ENCODE data around the gene MYBPC1. TPM values are rescaled to one million over a fixed set of nuclear protein-coding genes. Genes with fewer than 3 reads are reported as not detected.

Gene MYBPC1
- total RNA-seq, 1 experiment from 2014 or later = 0.49 TPM

DNA sequence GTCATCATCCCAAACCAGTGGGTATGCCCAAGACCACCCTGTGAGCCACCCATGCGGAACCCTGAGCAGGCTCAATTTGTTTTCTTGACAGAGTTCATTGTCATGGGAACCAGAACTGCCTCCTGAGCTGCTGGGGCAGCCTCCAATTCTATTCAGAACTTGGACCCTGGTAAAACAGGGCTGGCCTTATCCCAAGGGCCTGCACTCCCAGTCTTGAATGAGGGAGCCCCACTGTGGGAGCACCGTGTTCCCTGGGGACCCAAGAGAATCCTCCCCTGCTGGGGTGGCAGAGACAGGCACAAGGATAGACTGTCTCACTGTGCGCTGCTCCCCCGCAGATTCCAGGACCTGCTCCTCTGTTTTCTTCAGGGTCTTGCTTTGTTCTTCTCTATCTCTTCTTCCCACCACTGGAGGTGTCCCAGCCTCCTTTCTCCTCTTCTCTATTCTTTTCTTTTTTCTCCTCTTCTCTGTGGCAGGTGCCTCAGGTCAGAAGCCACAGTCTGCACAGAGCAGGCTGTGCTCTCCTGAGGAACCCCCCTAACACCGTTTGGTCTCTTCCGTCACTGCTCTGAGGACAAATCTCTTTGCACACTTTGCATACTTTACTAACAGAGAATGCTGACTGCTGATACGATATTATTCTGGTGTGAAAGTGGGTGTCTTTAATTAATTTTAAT is 71.4 kb downstream of the MYBPC1 start:
- DNase-seq (ENCODE audit: low spot score) = no peak
- no TSS peak for BruUV-seq (replicated peaks)
- Histone ChIP-seq H3K9me3 (ENCODE audit: low read depth, low read length, poor library complexity, severe bottlenecking) (no peaks in the 10 kb centered on the region), H3K4me1 (ENCODE audit: insufficient read depth, low read length, poor library complexity, severe bottlenecking) (no peaks in the 10 kb centered on the region), H3K27ac (ENCODE audit: low read depth, low read length, poor library complexity, severe bottlenecking) (no peak overlapping the region), H3K36me3 (ENCODE audit: insufficient read depth, low read length, poor library complexity, severe bottlenecking) (no peaks in the 10 kb centered on the region), H3K4me3 (ENCODE audit: low read depth, low read length, poor library complexity, severe bottlenecking) (no peak overlapping the region), H3K27me3 (replicated peaks; ENCODE audit: insufficient read depth, low read depth, low read length, poor library complexity) (no peaks in the 10 kb centered on the region)
- POLR2A ChIA-PET (ENCODE audit: low non-redundant PET) = no interaction called here
- CTCF ChIA-PET = interaction anchor here (0.6 kb wide), 1 partner anchor 1213 kb away, joined by 3 read pairs; no protein-coding TSS in a partner anchor
- TF ChIP-seq, protein P1, sequence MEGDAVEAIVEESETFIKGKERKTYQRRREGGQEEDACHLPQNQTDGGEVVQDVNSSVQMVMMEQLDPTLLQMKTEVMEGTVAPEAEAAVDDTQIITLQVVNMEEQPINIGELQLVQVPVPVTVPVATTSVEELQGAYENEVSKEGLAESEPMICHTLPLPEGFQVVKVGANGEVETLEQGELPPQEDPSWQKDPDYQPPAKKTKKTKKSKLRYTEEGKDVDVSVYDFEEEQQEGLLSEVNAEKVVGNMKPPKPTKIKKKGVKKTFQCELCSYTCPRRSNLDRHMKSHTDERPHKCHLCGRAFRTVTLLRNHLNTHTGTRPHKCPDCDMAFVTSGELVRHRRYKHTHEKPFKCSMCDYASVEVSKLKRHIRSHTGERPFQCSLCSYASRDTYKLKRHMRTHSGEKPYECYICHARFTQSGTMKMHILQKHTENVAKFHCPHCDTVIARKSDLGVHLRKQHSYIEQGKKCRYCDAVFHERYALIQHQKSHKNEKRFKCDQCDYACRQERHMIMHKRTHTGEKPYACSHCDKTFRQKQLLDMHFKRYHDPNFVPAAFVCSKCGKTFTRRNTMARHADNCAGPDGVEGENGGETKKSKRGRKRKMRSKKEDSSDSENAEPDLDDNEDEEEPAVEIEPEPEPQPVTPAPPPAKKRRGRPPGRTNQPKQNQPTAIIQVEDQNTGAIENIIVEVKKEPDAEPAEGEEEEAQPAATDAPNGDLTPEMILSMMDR (conservative IDR thresholded peaks at IDR 0.05; ENCODE audit: low read depth, low read length) = no peak
- TF ChIP-seq EZH2 (IDR thresholded peaks at IDR 0.05; ENCODE audit: borderline replicate concordance, low read depth, low read length, poor library complexity, severe bottlenecking) = no peak
- intact Hi-C loops (cut with micrococcal nuclease; ENCODE audit: unreplicated experiment) = loop anchor here (5.0 kb wide), 1 partner anchor 94 kb away; no protein-coding TSS in a partner anchor

DNA sequence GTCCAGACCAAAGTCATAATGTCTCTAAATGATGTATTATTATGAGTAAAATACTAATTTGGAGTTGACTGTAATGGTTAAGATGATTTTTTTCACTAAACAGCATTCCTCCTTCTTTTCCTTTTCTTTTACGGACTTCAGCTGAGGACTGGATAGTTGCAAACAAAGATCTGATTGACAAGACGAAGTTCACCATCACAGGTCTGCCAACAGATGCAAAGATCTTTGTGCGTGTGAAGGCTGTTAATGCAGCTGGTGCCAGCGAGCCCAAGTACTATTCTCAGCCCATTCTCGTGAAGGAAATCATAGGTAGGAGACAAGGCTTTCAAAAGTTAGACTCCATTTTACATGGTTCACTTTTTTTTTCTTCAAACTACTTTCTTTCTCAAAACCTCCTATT is 72.8 kb downstream of the MYBPC1 start:
- no peaks in the 10 kb centered on the region for H3K27me3 ChIP-seq (replicated peaks; ENCODE audit: insufficient read depth, low read depth, low read length, poor library complexity)
- TF ChIP-seq, protein P1 (conservative IDR thresholded peaks at IDR 0.05; ENCODE audit: low read depth, low read length) = no peak
- TF ChIP-seq EZH2 (IDR thresholded peaks at IDR 0.05; ENCODE audit: borderline replicate concordance, low read depth, low read length, poor library complexity, severe bottlenecking) = no peak
- ChIA-PET CTCF (no interaction called here), POLR2A (ENCODE audit: low non-redundant PET) (no interaction called here)
- H3K27ac ChIP-seq (ENCODE audit: low read depth, low read length, poor library complexity, severe bottlenecking) = no peak overlapping the region
- no peaks in the 10 kb centered on the region for H3K36me3 ChIP-seq (ENCODE audit: insufficient read depth, low read length, poor library complexity, severe bottlenecking)
- BruUV-seq (replicated peaks) = no TSS peak
- H3K4me1 ChIP-seq (ENCODE audit: insufficient read depth, low read length, poor library complexity, severe bottlenecking) = no peaks in the 10 kb centered on the region
- H3K4me3 ChIP-seq (ENCODE audit: low read depth, low read length, poor library complexity, severe bottlenecking) = no peak overlapping the region
- no peak for DNase-seq (ENCODE audit: low spot score)
- intact Hi-C loops (cut with micrococcal nuclease; ENCODE audit: unreplicated experiment) = loop anchor here (5.0 kb wide), 1 partner anchor 95 kb away; no protein-coding TSS in a partner anchor
- H3K9me3 ChIP-seq (ENCODE audit: low read depth, low read length, poor library complexity, severe bottlenecking) = no peaks in the 10 kb centered on the region

DNA sequence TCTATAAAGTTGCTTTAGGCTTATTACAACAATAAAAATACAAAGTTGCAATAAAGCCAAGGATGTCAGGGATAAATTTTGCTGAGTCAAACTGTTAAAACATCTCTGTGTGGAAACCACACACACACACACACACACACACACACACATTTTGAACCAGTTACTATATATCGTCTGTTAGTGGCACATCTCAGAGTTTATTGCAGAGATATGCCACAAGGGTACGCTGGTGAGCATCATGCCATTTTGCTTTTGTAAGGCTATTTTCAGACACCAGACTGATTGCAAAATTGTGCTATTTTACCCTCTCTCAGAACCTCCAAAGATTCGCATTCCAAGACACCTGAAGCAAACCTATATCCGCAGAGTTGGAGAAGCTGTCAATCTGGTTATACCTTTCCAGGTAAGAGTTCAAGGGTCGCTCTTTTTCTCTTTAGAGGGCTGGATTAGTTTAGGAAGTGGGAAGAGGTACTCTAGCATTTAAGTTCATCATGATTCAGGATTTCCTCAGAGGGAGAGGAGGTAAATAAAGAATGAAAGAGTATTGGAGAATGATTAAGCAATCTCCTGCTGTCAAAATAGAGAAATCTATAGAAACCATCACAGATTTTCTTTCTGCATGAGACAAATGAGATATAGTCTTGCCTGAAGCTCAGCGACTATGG is 75.4 kb downstream of the MYBPC1 start:
- no peaks in the 10 kb centered on the region for H3K9me3 ChIP-seq (ENCODE audit: low read depth, low read length, poor library complexity, severe bottlenecking)
- intact Hi-C loops (cut with micrococcal nuclease; ENCODE audit: unreplicated experiment) = no loop called here
- DNase-seq (ENCODE audit: low spot score) = peak; percentile 72

More for the DNA sequence above, 75.4 kb downstream of the MYBPC1 start:
- CTCF ChIA-PET = no interaction called here
- Histone ChIP-seq H3K27ac (ENCODE audit: low read depth, low read length, poor library complexity, severe bottlenecking) (no peak overlapping the region), H3K4me1 (ENCODE audit: insufficient read depth, low read length, poor library complexity, severe bottlenecking) (no peaks in the 10 kb centered on the region), H3K36me3 (ENCODE audit: insufficient read depth, low read length, poor library complexity, severe bottlenecking) (no peaks in the 10 kb centered on the region), H3K4me3 (ENCODE audit: low read depth, low read length, poor library complexity, severe bottlenecking) (no peak overlapping the region), H3K27me3 (replicated peaks; ENCODE audit: insufficient read depth, low read depth, low read length, poor library complexity) (no peaks in the 10 kb centered on the region)
- no peak for TF ChIP-seq EZH2 (IDR thresholded peaks at IDR 0.05; ENCODE audit: borderline replicate concordance, low read depth, low read length, poor library complexity, severe bottlenecking)
- TF ChIP-seq, protein P1 (conservative IDR thresholded peaks at IDR 0.05; ENCODE audit: low read depth, low read length) = peak; percentile 75
- no TSS peak for BruUV-seq (replicated peaks)
- POLR2A ChIA-PET (ENCODE audit: low non-redundant PET) = no interaction called here
